Measurements from ENCODE around the gene CAMLG. TPM values are rescaled to one million over a fixed set of nuclear protein-coding genes. Genes with fewer than 3 reads are reported as not detected.
"Not testable (repeated sequence)": the region's sequence is repeated elsewhere in the genome, so short reads cannot be mapped to it uniquely, and the experiment has no call there.

CAMLG gene
- total RNA-seq, 1 donor from 2014 or later = 28.3 TPM

GRCh38 chr5:134742134-134742533 lies 3.8 kb downstream of the CAMLG start:
- Mint-ChIP-seq H3K36me3 (ENCODE audit: low read depth) (peaks cover 20% of the 10 kb centered on the region), H3K27ac (no peak overlapping the region), H3K27me3 (no peaks in the 10 kb centered on the region), H3K4me3 (no peak overlapping the region), H3K9me3 (no peaks in the 10 kb centered on the region), H3K4me1 (peaks cover 13% of the 10 kb centered on the region)
- intact Hi-C loops (cut with micrococcal nuclease) = no loop called here
- no peak for DNase-seq

DNA sequence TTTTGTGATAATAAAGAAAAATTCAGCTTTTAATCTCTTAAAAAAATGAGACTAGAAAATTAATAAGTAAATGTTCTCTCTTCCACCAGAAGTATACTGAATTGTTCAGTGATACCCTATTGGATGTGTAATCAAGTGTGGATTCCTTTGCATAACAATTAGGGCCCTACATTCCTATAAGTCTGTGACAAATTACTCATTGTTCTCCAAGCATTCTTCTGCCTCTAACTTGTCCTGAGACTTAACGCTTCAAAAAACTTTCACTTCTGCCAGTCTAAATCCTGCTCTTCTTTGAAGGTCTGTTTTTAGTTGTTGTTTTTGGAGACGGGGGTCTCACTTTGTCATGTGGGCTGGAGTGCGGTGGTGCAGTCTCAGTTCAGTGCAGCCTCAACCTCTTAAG lies 11.1 kb downstream of the CAMLG start:
- Mint-ChIP-seq H3K27ac (no peak overlapping the region), H3K27me3 (no peaks in the 10 kb centered on the region), H3K36me3 (ENCODE audit: low read depth) (peaks cover 15% of the 10 kb centered on the region), H3K4me1 (no peaks in the 10 kb centered on the region), H3K9me3 (no peaks in the 10 kb centered on the region), H3K4me3 (no peak overlapping the region)
- DNase-seq = no peak
- intact Hi-C loops (cut with micrococcal nuclease) = no loop called here

DNA sequence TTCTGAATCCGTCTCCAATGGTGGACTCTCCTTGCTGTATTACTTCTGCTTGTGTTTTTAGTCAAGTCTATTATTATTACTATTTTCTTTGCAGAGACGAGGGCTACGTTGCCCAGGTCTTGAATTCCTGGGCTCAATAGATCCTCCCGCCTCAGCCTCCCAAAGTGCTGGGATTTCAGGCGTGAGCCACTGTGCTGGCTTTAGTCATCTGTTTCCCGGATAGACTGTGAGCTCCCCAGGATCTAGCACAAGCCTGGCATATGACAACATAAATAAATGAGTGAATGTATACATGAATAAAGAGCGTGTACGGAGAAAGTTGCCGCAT lies 19.8 kb downstream of the CAMLG start:
- no peak for DNase-seq
- peak overlapping the region; percentile 99 for H3K4me3 Mint-ChIP-seq

DNA sequence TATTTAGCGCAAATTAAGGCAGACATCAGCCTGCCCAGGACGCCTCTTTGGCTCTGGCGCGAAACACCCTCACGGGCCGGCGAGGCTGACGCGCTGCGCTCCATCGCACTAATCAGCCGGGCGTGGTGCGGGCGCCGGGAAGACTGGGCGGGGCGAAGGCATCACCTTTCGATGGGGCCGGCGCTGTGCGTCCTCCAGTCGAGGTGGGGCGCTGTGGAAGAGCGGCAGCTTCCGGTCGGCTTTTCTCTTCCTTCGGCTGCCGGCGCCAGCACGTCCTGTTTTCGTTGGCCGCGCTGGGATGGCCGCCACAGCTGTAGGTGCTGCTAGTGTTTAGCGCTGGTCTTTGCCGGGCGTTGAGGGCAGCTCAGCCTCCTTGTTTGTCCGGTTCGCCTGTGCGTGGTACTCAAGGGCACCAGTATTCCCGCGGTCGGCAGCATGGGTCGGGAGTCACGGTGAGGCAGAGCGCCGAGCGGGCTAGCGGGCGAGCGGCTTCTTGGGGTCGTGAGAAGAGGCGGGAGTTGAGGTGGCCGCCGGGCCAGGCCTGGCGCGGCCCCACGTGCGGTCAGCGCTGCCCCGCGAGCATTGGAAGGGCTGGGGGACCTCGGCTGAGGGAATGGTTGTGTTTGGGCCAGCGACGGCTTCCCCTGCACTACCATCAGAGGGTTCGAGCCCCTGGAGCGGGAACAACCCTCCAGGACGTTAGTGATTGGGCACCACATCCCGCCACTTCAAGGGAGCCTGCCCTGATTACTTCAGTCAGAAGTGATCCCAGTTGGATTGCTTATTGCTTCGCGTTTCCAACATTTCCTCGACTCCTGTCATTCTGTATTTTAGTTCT lies 20.4 kb downstream of the CAMLG start, which contains the start of gene DDX46:
Gene DDX46, plus strand, starts transcription at position 276 of the 838 bp plus-strand sequence. Its CDS starts 160 bp downstream, at position 436.
- intact Hi-C loops (cut with micrococcal nuclease) = loop anchor here (1.0 to 5.0 kb wide), 6 partner anchors 20 to 531 kb away; partner anchors contain the start of genes C5orf24, CAMLG, PCBD2 and PPP2CA
- peaks cover 31% of the 10 kb centered on the region for H3K4me1 Mint-ChIP-seq
- H3K27ac Mint-ChIP-seq = peak within 1 kb of the TSS; percentile 95
- peak within 1 kb of the TSS; percentile 99 for H3K4me3 Mint-ChIP-seq
- no peaks in the 10 kb centered on the region for H3K9me3 Mint-ChIP-seq
- H3K36me3 Mint-ChIP-seq (ENCODE audit: low read depth) = peaks cover 2% of the 10 kb centered on the region
- DNase-seq = peak; percentile 99
- H3K27me3 Mint-ChIP-seq = no peaks in the 10 kb centered on the region

More for the DNA sequence above, 19.8 kb downstream of the CAMLG start:
- peaks cover 30% of the 10 kb centered on the region for H3K4me1 Mint-ChIP-seq
- intact Hi-C loops (cut with micrococcal nuclease) = loop anchor here (1.0 to 5.0 kb wide), 6 partner anchors 20 to 531 kb away; partner anchors contain the start of genes C5orf24, CAMLG, PCBD2 and PPP2CA
- no peaks in the 10 kb centered on the region for H3K36me3 Mint-ChIP-seq (ENCODE audit: low read depth)
- peak overlapping the region; percentile 95 for H3K27ac Mint-ChIP-seq
- H3K27me3 Mint-ChIP-seq = no peaks in the 10 kb centered on the region
- no peaks in the 10 kb centered on the region for H3K9me3 Mint-ChIP-seq

DNA sequence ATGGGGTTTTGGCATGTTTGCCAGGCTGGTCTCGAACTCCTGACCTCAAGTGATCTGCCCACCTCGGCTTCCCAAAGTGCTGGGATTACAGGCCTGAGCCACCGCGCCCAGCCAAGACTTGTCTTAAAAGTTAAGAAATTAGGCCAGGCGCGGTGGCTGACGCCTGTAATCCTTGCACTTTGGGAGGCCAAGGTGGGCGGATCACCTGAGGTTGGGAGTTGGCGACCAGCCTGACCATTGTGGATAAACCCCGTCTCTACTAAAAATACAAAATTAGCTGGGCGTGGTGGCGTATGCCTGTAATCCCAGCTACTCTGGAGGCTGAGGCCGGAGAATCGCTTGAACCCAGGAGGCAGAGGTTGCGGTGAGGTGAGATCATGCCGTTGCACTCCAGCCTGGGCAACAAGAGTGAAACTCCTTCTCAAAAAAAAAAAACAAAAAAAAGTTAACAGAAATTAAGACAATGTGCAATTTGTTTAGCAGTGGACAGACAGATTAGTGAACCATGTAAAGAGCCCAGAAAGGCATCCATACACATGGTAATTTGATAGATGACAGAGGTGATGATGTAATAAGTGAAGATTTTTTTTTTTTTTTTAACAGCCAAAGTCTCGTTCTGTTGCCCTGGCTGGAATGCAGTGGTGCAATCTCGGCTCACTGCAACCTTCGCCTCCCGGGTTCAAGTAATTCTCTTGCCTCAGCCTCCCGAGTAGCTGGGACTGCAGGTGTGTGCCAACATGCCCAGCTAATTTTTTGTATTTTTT lies 29.4 kb downstream of the CAMLG start:
- intact Hi-C loops (cut with micrococcal nuclease); H3K27ac Mint-ChIP-seq; H3K27me3 Mint-ChIP-seq; H3K4me1 Mint-ChIP-seq; DNase-seq; H3K4me3 Mint-ChIP-seq; H3K9me3 Mint-ChIP-seq: not testable (repeated sequence)
- peaks cover 40% of the 10 kb centered on the region for H3K36me3 Mint-ChIP-seq (ENCODE audit: low read depth)

GRCh38 chr5:134769206-134769605 lies 30.9 kb downstream of the CAMLG start:
- no peak for DNase-seq
- no peak overlapping the region for H3K27ac Mint-ChIP-seq

GRCh38 chr5:134772461-134773125 lies 34.2 kb downstream of the CAMLG start:
- no peaks in the 10 kb centered on the region for H3K27me3 Mint-ChIP-seq
- H3K4me1 Mint-ChIP-seq = peaks cover 2% of the 10 kb centered on the region
- H3K27ac Mint-ChIP-seq = no peak overlapping the region
- peaks cover 52% of the 10 kb centered on the region for H3K36me3 Mint-ChIP-seq (ENCODE audit: low read depth)
- DNase-seq = no peak
- H3K4me3 Mint-ChIP-seq = no peak overlapping the region
- intact Hi-C loops (cut with micrococcal nuclease) = no loop called here
- no peaks in the 10 kb centered on the region for H3K9me3 Mint-ChIP-seq

More at GRCh38 chr5:134769206-134769605, 30.9 kb downstream of the CAMLG start:
- intact Hi-C loops (cut with micrococcal nuclease) = no loop called here
- Mint-ChIP-seq H3K9me3 (no peaks in the 10 kb centered on the region), H3K36me3 (ENCODE audit: low read depth) (peaks cover 42% of the 10 kb centered on the region), H3K4me1 (no peaks in the 10 kb centered on the region), H3K27me3 (no peaks in the 10 kb centered on the region), H3K4me3 (no peak overlapping the region)

DNA sequence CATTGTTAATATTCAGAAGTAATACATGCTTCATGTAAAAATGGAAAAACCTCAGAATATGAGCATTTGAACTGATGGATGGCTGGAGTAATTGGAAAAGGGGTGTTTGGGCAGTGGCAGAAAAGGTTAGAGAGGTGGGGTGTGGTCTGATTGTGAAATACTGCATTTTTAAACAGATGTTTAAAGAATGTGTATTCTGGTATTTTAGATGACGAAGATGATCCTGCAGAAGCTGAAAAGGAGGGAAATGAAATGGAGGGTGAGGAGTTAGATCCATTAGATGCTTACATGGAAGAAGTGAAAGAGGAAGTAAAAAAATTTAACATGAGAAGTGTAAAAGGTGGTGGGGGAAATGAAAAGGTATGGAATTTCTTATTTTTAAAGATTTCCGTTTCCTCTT lies 39.0 kb downstream of the CAMLG start:
- H3K27me3 Mint-ChIP-seq = no peaks in the 10 kb centered on the region
- intact Hi-C loops (cut with micrococcal nuclease) = no loop called here
- no peak overlapping the region for H3K4me3 Mint-ChIP-seq
- H3K27ac Mint-ChIP-seq = peak overlapping the region; percentile 64
- peaks cover 52% of the 10 kb centered on the region for H3K36me3 Mint-ChIP-seq (ENCODE audit: low read depth)
- H3K9me3 Mint-ChIP-seq = no peaks in the 10 kb centered on the region
- DNase-seq = no peak
- H3K4me1 Mint-ChIP-seq = peaks cover 2% of the 10 kb centered on the region

DNA sequence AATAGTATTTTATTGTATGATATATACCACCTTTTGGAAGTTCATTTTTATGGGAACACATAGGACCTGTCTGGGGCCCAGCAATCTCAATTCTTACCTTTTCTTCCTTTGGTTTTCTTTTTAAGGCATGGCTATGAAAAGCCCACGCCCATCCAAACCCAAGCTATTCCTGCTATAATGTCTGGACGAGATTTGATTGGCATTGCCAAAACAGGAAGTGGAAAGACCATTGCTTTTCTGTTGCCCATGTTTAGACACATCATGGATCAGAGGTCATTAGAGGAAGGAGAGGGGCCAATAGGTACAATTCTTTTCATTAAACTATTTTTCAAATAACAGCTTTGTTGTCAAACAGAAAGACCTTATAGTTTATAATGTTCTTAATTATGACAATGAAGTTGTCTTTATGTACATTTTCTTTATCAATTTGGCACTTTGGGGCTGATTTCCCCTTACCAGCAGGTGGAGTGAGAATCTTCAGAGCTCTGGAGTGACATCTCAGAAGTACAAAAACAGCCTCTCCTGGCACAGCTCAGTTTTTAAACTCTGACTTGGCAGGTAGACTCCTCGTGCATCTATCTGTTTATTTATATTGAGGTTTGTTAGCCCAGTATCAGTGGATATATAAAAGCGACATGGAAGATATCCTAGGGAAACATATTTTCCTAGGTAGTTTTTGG lies 46.0 kb downstream of the CAMLG start:
- H3K27ac Mint-ChIP-seq = no peak overlapping the region
- no peaks in the 10 kb centered on the region for H3K4me1 Mint-ChIP-seq
- intact Hi-C loops (cut with micrococcal nuclease) = no loop called here
- DNase-seq = peak; percentile 65
- H3K36me3 Mint-ChIP-seq (ENCODE audit: low read depth) = peaks cover 58% of the 10 kb centered on the region
- H3K4me3 Mint-ChIP-seq = no peak overlapping the region
- no peaks in the 10 kb centered on the region for H3K9me3 Mint-ChIP-seq
- no peaks in the 10 kb centered on the region for H3K27me3 Mint-ChIP-seq

- Mint-ChIP-seq H3K4me1 (no peaks in the 10 kb centered on the region), H3K4me3 (no peak overlapping the region), H3K9me3 (no peaks in the 10 kb centered on the region), H3K27ac (peak overlapping the region; percentile 65), H3K36me3 (ENCODE audit: low read depth) (peaks cover 60% of the 10 kb centered on the region), H3K27me3 (no peaks in the 10 kb centered on the region)
- DNase-seq = no peak
- intact Hi-C loops (cut with micrococcal nuclease) = no loop called here
Observed at GRCh38 chr5:134784946-134785620, 46.7 kb downstream of the CAMLG start.

DNA sequence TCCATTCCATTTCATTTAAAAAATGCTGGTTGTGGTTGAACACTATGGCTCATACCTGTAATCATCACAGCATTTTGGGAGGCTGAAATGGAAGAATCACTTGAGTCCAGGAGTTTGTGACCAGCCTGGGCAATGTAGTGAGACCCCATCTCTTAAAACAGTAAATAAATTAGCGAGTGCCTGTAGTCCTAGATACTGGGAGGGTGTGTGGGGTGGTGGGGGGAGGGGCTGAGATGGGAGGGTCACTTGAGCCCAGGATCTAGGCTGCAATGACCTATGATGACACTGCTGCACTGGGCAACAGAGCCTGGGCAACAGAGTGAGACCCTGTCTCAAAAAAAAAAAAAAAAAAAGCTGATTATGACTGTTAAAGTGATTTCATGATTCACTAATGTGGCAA lies 49.3 kb downstream of the CAMLG start:
- no peaks in the 10 kb centered on the region for H3K27me3 Mint-ChIP-seq
- H3K4me1 Mint-ChIP-seq = peaks cover 2% of the 10 kb centered on the region
- no peaks in the 10 kb centered on the region for H3K9me3 Mint-ChIP-seq
- DNase-seq = no peak
- no peak overlapping the region for H3K4me3 Mint-ChIP-seq
- H3K27ac Mint-ChIP-seq = no peak overlapping the region
- intact Hi-C loops (cut with micrococcal nuclease) = no loop called here
- peaks cover 70% of the 10 kb centered on the region for H3K36me3 Mint-ChIP-seq (ENCODE audit: low read depth)

GRCh38 chr5:134791580-134791979 lies 53.2 kb downstream of the CAMLG start:
- Mint-ChIP-seq H3K9me3 (no peaks in the 10 kb centered on the region), H3K4me3 (no peak overlapping the region), H3K27ac (no peak overlapping the region), H3K36me3 (ENCODE audit: low read depth) (peaks cover 70% of the 10 kb centered on the region), H3K27me3 (no peaks in the 10 kb centered on the region), H3K4me1 (peaks cover 2% of the 10 kb centered on the region)
- intact Hi-C loops (cut with micrococcal nuclease) = no loop called here
- DNase-seq = no peak

DNA sequence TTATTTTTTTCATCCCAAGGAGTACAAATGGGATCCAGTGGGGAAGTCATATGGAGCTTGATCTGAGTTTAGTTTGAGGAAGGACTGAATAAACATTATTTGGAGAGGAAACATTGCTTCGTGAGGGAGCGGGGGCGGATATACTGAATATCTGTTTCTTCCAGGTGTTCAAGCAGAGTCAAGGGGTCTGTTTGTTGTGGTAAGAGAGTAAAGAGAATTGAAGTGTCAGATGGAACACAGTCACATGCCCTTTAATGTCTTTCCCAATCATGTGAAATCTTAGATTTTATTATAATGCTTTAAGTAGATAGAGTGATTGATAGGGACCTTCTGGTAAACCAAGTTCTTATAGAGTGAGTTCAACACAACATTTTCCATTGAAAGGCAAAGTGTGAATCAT lies 53.9 kb downstream of the CAMLG start:
- Mint-ChIP-seq H3K4me1 (peaks cover 2% of the 10 kb centered on the region), H3K27me3 (no peaks in the 10 kb centered on the region), H3K36me3 (ENCODE audit: low read depth) (peaks cover 66% of the 10 kb centered on the region), H3K4me3 (no peak overlapping the region), H3K27ac (no peak overlapping the region), H3K9me3 (no peaks in the 10 kb centered on the region)
- intact Hi-C loops (cut with micrococcal nuclease) = no loop called here
- no peak for DNase-seq

Measured in activated CD4-positive, alpha-beta T cell treated with anti-CD3 and anti-CD28 coated beads, Interleukin-2, amount 10 ng/mL, durations not matched to agents 24 days and 14 days (primary cell).